Endothelial cell of umbilical vein (primary cell): ENCODE data around the gene CXCR6.

ENCODE experiments used
- CTCF ChIP-seq, 2 donors: IDR thresholded peaks; 1 replicate in 1 of 2; 2 replicates in 1 of 2; pipeline ENCODE4 v1.5.1; 2011; ENCODE audit warnings: low read length in 2 of 2, mild to moderate bottlenecking in 2 of 2, moderate library complexity in 2 of 2, control low read depth in 1 of 2, inconsistent platforms in 1 of 2, low read depth in 1 of 2; ENCODE audit not compliant: insufficient read depth in 1 of 2; ENCODE audit errors: extremely low read depth in 1 of 2
- EZH2 ChIP-seq: IDR thresholded peaks from 2 replicates; pipeline ENCODE4 v1.6.1; 2012; ENCODE audit warnings: borderline replicate concordance, low read depth, mild to moderate bottlenecking, moderate library complexity, low read length, inconsistent platforms; ENCODE audit not compliant: severe bottlenecking
- GATA2 ChIP-seq: IDR thresholded peaks from 2 replicates; pipeline ENCODE4 v1.7.0; 2011; ENCODE audit warnings: low read depth, mild to moderate bottlenecking, moderate library complexity, mixed read lengths, low read length; ENCODE audit not compliant: insufficient read length, insufficient read depth
- JUN ChIP-seq: IDR thresholded peaks from 2 replicates; pipeline ENCODE4 v1.6.1; 2011; ENCODE audit warnings: borderline replicate concordance, low read depth; ENCODE audit not compliant: insufficient read length, insufficient read depth
- MAX ChIP-seq: IDR thresholded peaks from 2 replicates; pipeline ENCODE4 v1.6.1; 2011; ENCODE audit not compliant: insufficient read depth, insufficient read length
- MYC ChIP-seq: IDR thresholded peaks from one replicate; pipeline ENCODE4 v1.6.1; 2011; ENCODE audit warnings: mild to moderate bottlenecking, low read depth, low read length
- POLR2A ChIP-seq: IDR thresholded peaks from 2 replicates; pipeline ENCODE4 v1.6.1; 2012; ENCODE audit warnings: low read depth, mild to moderate bottlenecking, control low read depth, low read length
- POLR2AphosphoS5 ChIP-seq: IDR thresholded peaks from 2 replicates; pipeline ENCODE4 v1.6.1; 2012; ENCODE audit warnings: low read depth, mild to moderate bottlenecking, control low read depth, low read length, moderate library complexity; ENCODE audit not compliant: insufficient read depth

GRCh38 chr3:45923755-45924154, 19.5 kb upstream of the CXCR6 start:
- TF ChIP-seq JUN (no peak), CTCF (IDR thresholded peaks at IDR 0.05; ENCODE audit: extremely low read depth in 1 of 2, insufficient read depth in 1 of 2, low read depth in 1 of 2, low read length in 2 of 2) (no peak), POLR2A (no peak), EZH2 (no peak), POLR2AphosphoS5 (no peak), GATA2 (no peak), MYC (no peak), MAX (no peak)
